Loucy (cell line): ENCODE data around the gene ZSWIM6.

ENCODE experiments used
- H2AFZ ChIP-seq: fragments of 200-600 bp; sonication (generic); 2 replicates; pipeline ENCODE4 v1.6.0; 2016; ENCODE audit warnings: antibody characterized with exemption, mild to moderate bottlenecking, low read length, moderate library complexity
- H3F3A ChIP-seq: fragments of 200-600 bp; 2 replicates; pipeline ENCODE4 v1.6.0; 2016; ENCODE audit warnings: antibody characterized with exemption, low read depth, mild to moderate bottlenecking
- H3K27me3 ChIP-seq: fragments of 200-600 bp; sonication (generic); 2 replicates; pipeline ENCODE4 v1.6.1; 2014; ENCODE audit warnings: low read length, mild to moderate bottlenecking; ENCODE audit not compliant: insufficient read depth, poor library complexity, severe bottlenecking
- H3K36me3 ChIP-seq: fragments of 200-600 bp; sonication (generic); 2 replicates; pipeline ENCODE4 v1.6.1; 2016; ENCODE audit warnings: low read length; ENCODE audit not compliant: insufficient read depth
- H3K4me1 ChIP-seq: fragments of 200-600 bp; sonication (generic); 2 replicates; pipeline ENCODE4 v1.5.1; 2014; ENCODE audit warnings: low read length, mild to moderate bottlenecking; ENCODE audit not compliant: insufficient read depth, poor library complexity, severe bottlenecking
- H3K4me2 ChIP-seq: fragments of 200-600 bp; sonication (generic); 2 replicates; pipeline ENCODE4 v1.6.0; 2014; ENCODE audit warnings: antibody characterized with exemption, low read length, low read depth, mild to moderate bottlenecking; ENCODE audit not compliant: poor library complexity, severe bottlenecking
- H3K4me3 ChIP-seq: fragments of 200-600 bp; sonication (generic); 2 replicates; pipeline ENCODE4 v1.5.1; 2014; ENCODE audit warnings: low read length, mild to moderate bottlenecking, mixed read lengths; ENCODE audit not compliant: poor library complexity, severe bottlenecking
- H3K79me2 ChIP-seq: fragments of 200-600 bp; sonication (generic); 2 replicates; pipeline ENCODE4 v1.6.1; 2014; ENCODE audit warnings: low read length; ENCODE audit not compliant: insufficient read depth
- H3K9ac ChIP-seq: fragments of 200-600 bp; sonication (generic); 2 replicates; pipeline ENCODE4 v1.6.0; 2014; ENCODE audit warnings: mild to moderate bottlenecking, low read depth, low read length, moderate library complexity; ENCODE audit not compliant: poor library complexity, severe bottlenecking
- H3K9me2 ChIP-seq: fragments of 200-600 bp; sonication (generic); replicated peaks from 2 replicates; pipeline ENCODE4 v1.6.1; 2016; ENCODE audit warnings: low read depth, low read length, mixed read lengths
- H3K9me3 ChIP-seq: fragments of 200-600 bp; sonication (generic); 2 replicates; pipeline ENCODE4 v1.6.1; 2014; ENCODE audit warnings: mild to moderate bottlenecking, antibody characterized with exemption, low read length, low read depth; ENCODE audit not compliant: insufficient read depth
- H4K20me1 ChIP-seq: fragments of 200-600 bp; sonication (generic); 2 replicates; pipeline ENCODE4 v1.6.0; 2014; ENCODE audit warnings: antibody characterized with exemption, low read length, mild to moderate bottlenecking; ENCODE audit not compliant: insufficient read depth, poor library complexity, severe bottlenecking
- EZH2phosphoT487 ChIP-seq: fragments of 200-600 bp; IDR thresholded peaks from 2 replicates; pipeline ENCODE4 v1.6.1; 2018; ENCODE audit warnings: antibody characterized with exemption, mild to moderate bottlenecking, moderate library complexity, borderline replicate concordance
- TF ChIP-seq, protein P1 (sequence below): fragments of 200-600 bp; sonication (generic); conservative IDR thresholded peaks from 2 replicates; pipeline ENCODE4 v1.5.1; 2014; ENCODE audit warnings: mild to moderate bottlenecking, antibody characterized with exemption, low read length

ZSWIM6 gene

DNA sequence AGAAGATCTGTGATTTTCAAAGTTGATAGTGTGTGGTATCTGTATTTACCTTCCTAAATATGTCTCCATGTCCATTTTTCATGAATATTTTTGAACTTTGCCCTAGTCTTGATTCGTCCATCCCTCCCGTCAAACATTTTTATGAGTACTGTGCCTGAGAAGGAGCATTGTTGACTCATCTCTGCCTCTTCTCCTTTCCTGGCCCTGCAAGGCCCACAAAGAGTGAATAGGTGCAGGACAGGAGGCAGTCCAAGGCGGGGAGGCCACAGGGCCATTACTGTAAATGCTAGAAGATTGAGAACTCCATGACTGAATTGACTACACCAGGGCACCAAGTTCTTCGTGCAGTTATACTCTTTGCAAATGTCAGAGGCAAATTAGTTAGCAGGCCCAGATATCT is 200.9 kb downstream of the ZSWIM6 start:
- Histone ChIP-seq H3K9ac (no peak overlapping the region), H3K9me3 (no peaks in the 10 kb centered on the region), H3K4me2 (no peak overlapping the region), H4K20me1 (peaks cover 4% of the 10 kb centered on the region), H3K27me3 (no peaks in the 10 kb centered on the region), H3F3A (peaks cover 5% of the 10 kb centered on the region; the same call in 1 of the 2 replicates), H3K36me3 (peaks cover 6% of the 10 kb centered on the region), H3K79me2 (no peaks in the 10 kb centered on the region), H3K9me2 (no peaks in the 10 kb centered on the region), H3K4me3 (no peak overlapping the region), H2AFZ (no peak overlapping the region), H3K4me1 (peaks cover 12% of the 10 kb centered on the region)
- TF ChIP-seq, protein P1, sequence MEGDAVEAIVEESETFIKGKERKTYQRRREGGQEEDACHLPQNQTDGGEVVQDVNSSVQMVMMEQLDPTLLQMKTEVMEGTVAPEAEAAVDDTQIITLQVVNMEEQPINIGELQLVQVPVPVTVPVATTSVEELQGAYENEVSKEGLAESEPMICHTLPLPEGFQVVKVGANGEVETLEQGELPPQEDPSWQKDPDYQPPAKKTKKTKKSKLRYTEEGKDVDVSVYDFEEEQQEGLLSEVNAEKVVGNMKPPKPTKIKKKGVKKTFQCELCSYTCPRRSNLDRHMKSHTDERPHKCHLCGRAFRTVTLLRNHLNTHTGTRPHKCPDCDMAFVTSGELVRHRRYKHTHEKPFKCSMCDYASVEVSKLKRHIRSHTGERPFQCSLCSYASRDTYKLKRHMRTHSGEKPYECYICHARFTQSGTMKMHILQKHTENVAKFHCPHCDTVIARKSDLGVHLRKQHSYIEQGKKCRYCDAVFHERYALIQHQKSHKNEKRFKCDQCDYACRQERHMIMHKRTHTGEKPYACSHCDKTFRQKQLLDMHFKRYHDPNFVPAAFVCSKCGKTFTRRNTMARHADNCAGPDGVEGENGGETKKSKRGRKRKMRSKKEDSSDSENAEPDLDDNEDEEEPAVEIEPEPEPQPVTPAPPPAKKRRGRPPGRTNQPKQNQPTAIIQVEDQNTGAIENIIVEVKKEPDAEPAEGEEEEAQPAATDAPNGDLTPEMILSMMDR: no peak
- no peak for TF ChIP-seq EZH2phosphoT487

DNA sequence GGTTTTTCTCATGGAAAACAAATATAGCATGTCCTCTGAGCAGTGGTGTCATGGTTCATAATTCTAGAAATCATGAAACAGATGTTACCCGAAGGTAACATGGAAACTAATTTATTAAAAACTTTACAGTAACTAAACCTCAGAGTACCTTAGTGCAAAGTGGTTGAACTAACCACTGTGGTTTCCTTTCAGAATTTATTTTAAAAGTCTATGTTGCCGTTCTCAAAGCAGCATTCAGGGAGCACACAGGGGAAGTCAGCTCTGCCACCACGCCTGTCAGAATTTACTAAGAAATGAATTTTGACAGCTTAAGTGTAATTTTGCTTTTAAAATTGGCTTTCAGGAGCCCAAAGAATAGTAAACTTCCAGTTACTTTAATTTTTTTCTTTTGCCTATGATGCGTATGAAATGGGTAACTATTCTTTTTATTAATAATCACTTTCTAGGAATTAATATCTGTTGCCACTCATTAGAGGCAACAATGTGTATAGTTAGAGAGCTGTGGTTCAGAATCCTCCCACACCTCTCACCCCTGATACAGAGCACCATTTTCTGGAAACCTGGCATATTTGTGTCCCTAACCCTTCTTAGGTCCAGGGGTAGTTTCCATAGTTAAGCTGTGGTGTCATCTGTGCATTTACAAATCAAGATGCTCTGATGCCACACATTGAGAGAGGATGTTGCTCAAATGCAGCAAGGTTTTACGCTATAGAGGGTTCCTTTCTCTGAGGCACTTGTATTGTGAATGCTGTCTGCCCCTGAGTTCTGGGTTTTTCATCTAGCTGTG is 202.6 kb downstream of the ZSWIM6 start:
- no peaks in the 10 kb centered on the region for H3K27me3 ChIP-seq
- no peaks in the 10 kb centered on the region for H3K9me2 ChIP-seq
- no peaks in the 10 kb centered on the region for H3K79me2 ChIP-seq
- H3K4me2 ChIP-seq: peak overlapping the region; percentile 16
- no peak overlapping the region for H3K9ac ChIP-seq
- peaks cover 15% of the 10 kb centered on the region for H3K36me3 ChIP-seq
- peaks cover 5% of the 10 kb centered on the region; the same call in 1 of the 2 replicates for H3F3A ChIP-seq
- peaks cover 12% of the 10 kb centered on the region for H3K4me1 ChIP-seq
- H3K9me3 ChIP-seq: no peaks in the 10 kb centered on the region
- TF ChIP-seq, protein P1: no peak
- TF ChIP-seq EZH2phosphoT487: 0 out of 2 replicates have a peak, but pooled peaks have one; percentile 2
- H4K20me1 ChIP-seq: peaks cover 4% of the 10 kb centered on the region
- no peak overlapping the region for H3K4me3 ChIP-seq
- no peak overlapping the region for H2AFZ ChIP-seq

DNA sequence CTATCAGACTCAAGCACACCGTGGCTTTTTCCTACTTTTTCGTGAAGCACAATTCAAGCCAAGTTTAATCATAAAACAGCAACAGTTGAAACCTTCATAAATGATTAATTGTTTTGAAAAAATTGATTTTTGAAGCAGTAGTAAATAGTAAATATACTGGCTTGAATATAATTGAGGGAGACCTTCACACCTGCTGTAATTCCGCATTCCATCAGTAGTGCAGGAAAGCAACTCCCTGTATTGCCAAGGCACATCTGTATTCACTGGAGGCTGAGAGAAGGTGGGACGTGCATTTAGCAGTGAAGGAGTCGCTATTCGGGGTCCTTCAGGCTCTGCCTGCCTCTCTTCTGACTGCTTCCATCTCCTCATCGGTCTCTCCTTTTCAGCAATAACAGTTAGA is 203.8 kb downstream of the ZSWIM6 start:
- Histone ChIP-seq H3K4me2 (no peak overlapping the region), H3K9me2 (no peaks in the 10 kb centered on the region), H3K4me1 (peaks cover 12% of the 10 kb centered on the region), H3K9ac (no peak overlapping the region), H3F3A (peaks cover 5% of the 10 kb centered on the region; the same call in 1 of the 2 replicates), H3K4me3 (no peak overlapping the region), H3K79me2 (no peaks in the 10 kb centered on the region), H2AFZ (no peak overlapping the region), H3K36me3 (peaks cover 19% of the 10 kb centered on the region), H3K9me3 (no peaks in the 10 kb centered on the region), H3K27me3 (no peaks in the 10 kb centered on the region), H4K20me1 (peaks cover 4% of the 10 kb centered on the region)
- TF ChIP-seq, protein P1: no peak
- TF ChIP-seq EZH2phosphoT487: no peak
